ENCODE data around the gene P2RY2.

P2RY2 gene

DNA sequence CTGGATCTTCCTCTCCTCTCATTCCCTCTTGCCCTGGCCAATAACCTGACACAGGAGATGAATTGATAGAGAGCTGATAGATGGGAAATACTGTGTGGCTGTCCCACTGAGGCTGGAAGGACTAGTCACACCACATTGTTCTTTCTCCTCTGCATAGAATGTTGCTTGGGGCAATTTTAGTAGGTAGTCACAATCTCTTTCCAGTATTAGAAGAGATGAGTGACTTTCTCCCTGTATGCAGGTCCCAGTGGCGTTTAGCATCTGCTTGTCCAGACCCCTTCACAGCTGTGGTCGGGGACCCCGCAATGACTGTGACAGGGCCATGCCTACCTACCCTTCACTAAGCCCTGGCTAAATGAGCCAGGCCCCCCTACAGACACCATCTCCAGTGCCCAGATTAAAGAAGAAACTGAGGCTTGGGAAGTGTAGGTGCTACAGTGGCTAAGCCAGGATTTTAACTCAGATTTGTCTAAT is 24.0 kb upstream of the P2RY2 start:
- no peak for DNase-seq (ENCODE audit: low read depth in 1 of 2, low spot score in 1 of 2)

DNA sequence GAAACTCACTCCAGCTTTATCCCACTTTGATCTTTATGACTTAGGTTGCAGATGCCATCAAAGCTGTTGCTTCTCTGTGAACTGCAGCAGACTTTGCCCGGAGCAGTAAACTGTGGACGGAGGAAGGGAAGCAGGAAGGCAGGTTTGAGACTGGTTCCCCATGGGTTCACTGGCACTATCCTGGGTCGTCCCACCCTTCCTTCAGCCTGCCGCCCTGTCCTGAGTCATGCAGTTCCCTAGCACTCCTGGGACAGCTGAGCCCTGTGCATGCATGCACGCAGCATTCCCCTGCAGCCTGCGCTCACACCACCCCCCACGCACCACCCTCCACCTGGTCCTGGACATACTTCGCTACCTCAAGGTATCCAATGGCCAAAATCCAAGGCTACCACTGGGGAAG is 23.5 kb upstream of the P2RY2 start:
- TF ChIP-seq, protein P1, sequence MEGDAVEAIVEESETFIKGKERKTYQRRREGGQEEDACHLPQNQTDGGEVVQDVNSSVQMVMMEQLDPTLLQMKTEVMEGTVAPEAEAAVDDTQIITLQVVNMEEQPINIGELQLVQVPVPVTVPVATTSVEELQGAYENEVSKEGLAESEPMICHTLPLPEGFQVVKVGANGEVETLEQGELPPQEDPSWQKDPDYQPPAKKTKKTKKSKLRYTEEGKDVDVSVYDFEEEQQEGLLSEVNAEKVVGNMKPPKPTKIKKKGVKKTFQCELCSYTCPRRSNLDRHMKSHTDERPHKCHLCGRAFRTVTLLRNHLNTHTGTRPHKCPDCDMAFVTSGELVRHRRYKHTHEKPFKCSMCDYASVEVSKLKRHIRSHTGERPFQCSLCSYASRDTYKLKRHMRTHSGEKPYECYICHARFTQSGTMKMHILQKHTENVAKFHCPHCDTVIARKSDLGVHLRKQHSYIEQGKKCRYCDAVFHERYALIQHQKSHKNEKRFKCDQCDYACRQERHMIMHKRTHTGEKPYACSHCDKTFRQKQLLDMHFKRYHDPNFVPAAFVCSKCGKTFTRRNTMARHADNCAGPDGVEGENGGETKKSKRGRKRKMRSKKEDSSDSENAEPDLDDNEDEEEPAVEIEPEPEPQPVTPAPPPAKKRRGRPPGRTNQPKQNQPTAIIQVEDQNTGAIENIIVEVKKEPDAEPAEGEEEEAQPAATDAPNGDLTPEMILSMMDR (IDR thresholded peaks at IDR 0.05; ENCODE audit: insufficient read depth, low read length): no peak
- TF ChIP-seq POLR2AphosphoS5 (IDR thresholded peaks at IDR 0.05; ENCODE audit: low read depth) (no peak), GABPA (IDR thresholded peaks at IDR 0.05; ENCODE audit: low read depth) (no peak), SPI1 (IDR thresholded peaks at IDR 0.05; ENCODE audit: borderline replicate concordance, low read depth) (no peak)
- TF ChIP-seq, protein P2, sequence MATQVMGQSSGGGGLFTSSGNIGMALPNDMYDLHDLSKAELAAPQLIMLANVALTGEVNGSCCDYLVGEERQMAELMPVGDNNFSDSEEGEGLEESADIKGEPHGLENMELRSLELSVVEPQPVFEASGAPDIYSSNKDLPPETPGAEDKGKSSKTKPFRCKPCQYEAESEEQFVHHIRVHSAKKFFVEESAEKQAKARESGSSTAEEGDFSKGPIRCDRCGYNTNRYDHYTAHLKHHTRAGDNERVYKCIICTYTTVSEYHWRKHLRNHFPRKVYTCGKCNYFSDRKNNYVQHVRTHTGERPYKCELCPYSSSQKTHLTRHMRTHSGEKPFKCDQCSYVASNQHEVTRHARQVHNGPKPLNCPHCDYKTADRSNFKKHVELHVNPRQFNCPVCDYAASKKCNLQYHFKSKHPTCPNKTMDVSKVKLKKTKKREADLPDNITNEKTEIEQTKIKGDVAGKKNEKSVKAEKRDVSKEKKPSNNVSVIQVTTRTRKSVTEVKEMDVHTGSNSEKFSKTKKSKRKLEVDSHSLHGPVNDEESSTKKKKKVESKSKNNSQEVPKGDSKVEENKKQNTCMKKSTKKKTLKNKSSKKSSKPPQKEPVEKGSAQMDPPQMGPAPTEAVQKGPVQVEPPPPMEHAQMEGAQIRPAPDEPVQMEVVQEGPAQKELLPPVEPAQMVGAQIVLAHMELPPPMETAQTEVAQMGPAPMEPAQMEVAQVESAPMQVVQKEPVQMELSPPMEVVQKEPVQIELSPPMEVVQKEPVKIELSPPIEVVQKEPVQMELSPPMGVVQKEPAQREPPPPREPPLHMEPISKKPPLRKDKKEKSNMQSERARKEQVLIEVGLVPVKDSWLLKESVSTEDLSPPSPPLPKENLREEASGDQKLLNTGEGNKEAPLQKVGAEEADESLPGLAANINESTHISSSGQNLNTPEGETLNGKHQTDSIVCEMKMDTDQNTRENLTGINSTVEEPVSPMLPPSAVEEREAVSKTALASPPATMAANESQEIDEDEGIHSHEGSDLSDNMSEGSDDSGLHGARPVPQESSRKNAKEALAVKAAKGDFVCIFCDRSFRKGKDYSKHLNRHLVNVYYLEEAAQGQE (IDR thresholded peaks at IDR 0.05; ENCODE audit: insufficient replicate concordance, low read depth): no peak
- Histone ChIP-seq H3K27ac (replicated peaks) (no peak overlapping the region), H3K4me3 (replicated peaks; ENCODE audit: insufficient read depth, low read length) (no peak overlapping the region), H3K27me3 (ENCODE audit: insufficient read depth, poor library complexity, severe bottlenecking) (no peaks in the 10 kb centered on the region)
- no peak for DNase-seq (ENCODE audit: low read depth in 1 of 2, low spot score in 1 of 2)

More for the DNA sequence above, 24.0 kb upstream of the P2RY2 start:
- H3K27me3 ChIP-seq (ENCODE audit: insufficient read depth, poor library complexity, severe bottlenecking): no peaks in the 10 kb centered on the region
- TF ChIP-seq, protein P1 (IDR thresholded peaks at IDR 0.05; ENCODE audit: insufficient read depth, low read length): no peak
- TF ChIP-seq SPI1 (IDR thresholded peaks at IDR 0.05; ENCODE audit: borderline replicate concordance, low read depth): no peak
- H3K4me3 ChIP-seq (replicated peaks; ENCODE audit: insufficient read depth, low read length): no peak overlapping the region
- no peak overlapping the region for H3K27ac ChIP-seq (replicated peaks)

DNA sequence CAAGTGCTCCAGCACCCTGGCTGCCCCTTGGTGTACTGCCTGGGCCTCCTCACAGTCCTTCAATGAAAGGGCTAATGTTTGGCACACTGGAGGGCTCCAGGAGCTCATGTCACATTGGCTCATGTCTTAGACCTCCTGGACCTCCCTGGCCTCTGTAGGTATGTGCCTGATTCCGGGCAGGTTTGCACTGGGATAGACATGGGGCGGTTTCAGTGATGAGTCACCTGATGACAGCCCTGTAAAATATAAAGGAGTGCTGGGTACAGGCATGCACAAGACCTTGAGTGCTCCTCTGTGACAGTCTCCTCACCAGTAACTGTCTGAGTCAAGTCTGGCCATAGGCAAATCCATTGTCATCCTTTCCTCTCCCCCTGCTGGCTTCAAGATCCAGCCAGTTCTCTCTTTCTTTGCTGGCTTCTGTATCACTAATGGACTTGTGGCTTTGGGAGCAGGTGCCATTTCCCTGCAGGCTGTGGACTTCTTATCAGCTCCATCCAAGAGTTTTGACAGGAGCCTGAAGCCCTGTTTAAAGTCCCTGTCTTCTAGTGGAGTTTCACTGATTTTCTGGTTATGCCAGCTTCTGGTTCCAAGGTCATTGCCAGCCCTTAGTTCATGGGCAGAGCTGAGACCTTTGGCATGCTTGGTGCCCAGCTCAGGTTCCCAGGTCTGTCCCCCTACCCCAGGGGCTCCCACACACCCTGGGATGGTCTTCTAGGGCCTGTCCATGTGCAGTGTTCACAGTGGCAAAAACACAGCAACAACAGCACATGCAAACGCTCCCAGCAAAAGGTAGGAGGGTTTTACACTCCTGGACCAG is 22.7 kb upstream of the P2RY2 start:
- no peak overlapping the region for H3K27ac ChIP-seq (replicated peaks)

DNA sequence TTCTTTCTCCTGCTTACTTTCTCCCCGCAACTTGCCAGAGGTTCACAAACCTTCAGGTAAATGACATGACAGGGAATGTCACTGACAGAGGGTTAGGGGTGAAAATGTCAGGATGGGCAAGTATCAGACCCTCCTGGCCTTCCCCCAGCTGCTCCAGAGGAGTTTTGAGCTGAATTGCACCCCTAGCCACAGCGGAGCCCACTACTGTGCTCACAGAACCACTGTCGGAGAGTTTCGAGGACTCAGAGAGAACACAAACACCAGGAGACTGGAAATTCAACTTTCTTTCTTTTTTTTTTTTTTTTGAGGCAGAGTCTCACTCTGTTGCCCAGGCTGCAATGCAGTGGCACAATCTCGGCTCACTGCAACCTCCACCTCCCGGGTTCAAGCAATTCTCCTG is 21.5 kb upstream of the P2RY2 start:
- no peaks in the 10 kb centered on the region for H3K27me3 ChIP-seq (ENCODE audit: insufficient read depth, poor library complexity, severe bottlenecking)
- no peak overlapping the region for H3K4me3 ChIP-seq (replicated peaks; ENCODE audit: insufficient read depth, low read length)
- no peak for DNase-seq (ENCODE audit: low read depth in 1 of 2, low spot score in 1 of 2)
- TF ChIP-seq GABPA (IDR thresholded peaks at IDR 0.05; ENCODE audit: low read depth): no peak
- TF ChIP-seq, protein P1 (IDR thresholded peaks at IDR 0.05; ENCODE audit: insufficient read depth, low read length): no peak
- TF ChIP-seq POLR2AphosphoS5 (IDR thresholded peaks at IDR 0.05; ENCODE audit: low read depth): no peak
- TF ChIP-seq, protein P2 (IDR thresholded peaks at IDR 0.05; ENCODE audit: insufficient replicate concordance, low read depth): no peak
- no peak for TF ChIP-seq SPI1 (IDR thresholded peaks at IDR 0.05; ENCODE audit: borderline replicate concordance, low read depth)
- no peak overlapping the region for H3K27ac ChIP-seq (replicated peaks)

More for the DNA sequence above, 22.7 kb upstream of the P2RY2 start:
- no peak for DNase-seq (ENCODE audit: low read depth in 1 of 2, low spot score in 1 of 2)
- TF ChIP-seq SPI1 (IDR thresholded peaks at IDR 0.05; ENCODE audit: borderline replicate concordance, low read depth): no peak
- TF ChIP-seq POLR2AphosphoS5 (IDR thresholded peaks at IDR 0.05; ENCODE audit: low read depth): no peak
- Histone ChIP-seq H3K27me3 (ENCODE audit: insufficient read depth, poor library complexity, severe bottlenecking) (no peaks in the 10 kb centered on the region), H3K4me3 (replicated peaks; ENCODE audit: insufficient read depth, low read length) (no peak overlapping the region)
